Calu3 (cell line): Measurements from ENCODE around the gene WARS2. TPM values are rescaled to one million over a fixed set of nuclear protein-coding genes. Genes with fewer than 3 reads are reported as not detected.

ENCODE experiments used
- BruUV-seq: library from RNA; stranded (reverse); fragments of 400-500 nt; replicated peaks from 2 replicates; lab custom pipeline; 2021; lab: Mats Ljungman, UMichigan
- CTCF ChIA-PET: fragments of 300-600 bp; sonication (Branson Sonifier 250); formaldehyde crosslinking; loops from one replicate; lab custom pipeline; 2022; ENCODE audit warnings: antibody characterized with exemption; lab: Charles Lee
- DNase-seq: peaks from one replicate; pipeline ENCODE4 v3.0.0; 2022
- H3K27ac Mint-ChIP-seq: one replicate; pipeline ENCODE4 v1.8.0; 2022; ENCODE audit warnings: mixed read lengths; ENCODE audit not compliant: unreplicated experiment
- H3K27me3 Mint-ChIP-seq: one replicate; pipeline ENCODE4 v1.8.0; 2022; ENCODE audit warnings: mixed read lengths; ENCODE audit not compliant: unreplicated experiment
- H3K36me3 Mint-ChIP-seq: one replicate; pipeline ENCODE4 v1.8.0; 2022; ENCODE audit warnings: mild to moderate bottlenecking, moderate library complexity, mixed read lengths; ENCODE audit not compliant: insufficient read depth, unreplicated experiment
- H3K4me1 Mint-ChIP-seq: one replicate; pipeline ENCODE4 v1.8.0; 2022; ENCODE audit warnings: mild to moderate bottlenecking, low read depth, mixed read lengths; ENCODE audit not compliant: unreplicated experiment
- H3K4me3 Mint-ChIP-seq: one replicate; pipeline ENCODE4 v1.8.0; 2022; ENCODE audit warnings: mild to moderate bottlenecking, low read depth, moderate library complexity, mixed read lengths; ENCODE audit not compliant: unreplicated experiment
- H3K9me3 Mint-ChIP-seq: one replicate; pipeline ENCODE4 v1.8.0; 2022; ENCODE audit warnings: low read depth, mixed read lengths; ENCODE audit not compliant: unreplicated experiment
- intact Hi-C: fragments of 100-400 bp; cut with micrococcal nuclease; formaldehyde crosslinking; loops from one replicate; pipeline ENCODE4 v1.10.0; 2022; ENCODE audit not compliant: unreplicated experiment
- total RNA-seq: library from RNA; stranded (reverse); gene quantifications from 2 replicates; pipeline ENCODE4 v1.2.3, GENCODE V29; 2022
- TF ChIP-seq, protein P1 (sequence below): fragments of 200-600 bp; IDR thresholded peaks from one replicate; pipeline ENCODE4 v1.8.0; 2022; ENCODE audit warnings: antibody characterized with exemption; ENCODE audit not compliant: unreplicated experiment

WARS2 gene
- total RNA-seq, 1 experiment from 2014 or later: 7.8 TPM

GRCh38 chr1:119007670-119008482 lies 132.6 kb downstream of the WARS2 start:
- TF ChIP-seq, protein P1, sequence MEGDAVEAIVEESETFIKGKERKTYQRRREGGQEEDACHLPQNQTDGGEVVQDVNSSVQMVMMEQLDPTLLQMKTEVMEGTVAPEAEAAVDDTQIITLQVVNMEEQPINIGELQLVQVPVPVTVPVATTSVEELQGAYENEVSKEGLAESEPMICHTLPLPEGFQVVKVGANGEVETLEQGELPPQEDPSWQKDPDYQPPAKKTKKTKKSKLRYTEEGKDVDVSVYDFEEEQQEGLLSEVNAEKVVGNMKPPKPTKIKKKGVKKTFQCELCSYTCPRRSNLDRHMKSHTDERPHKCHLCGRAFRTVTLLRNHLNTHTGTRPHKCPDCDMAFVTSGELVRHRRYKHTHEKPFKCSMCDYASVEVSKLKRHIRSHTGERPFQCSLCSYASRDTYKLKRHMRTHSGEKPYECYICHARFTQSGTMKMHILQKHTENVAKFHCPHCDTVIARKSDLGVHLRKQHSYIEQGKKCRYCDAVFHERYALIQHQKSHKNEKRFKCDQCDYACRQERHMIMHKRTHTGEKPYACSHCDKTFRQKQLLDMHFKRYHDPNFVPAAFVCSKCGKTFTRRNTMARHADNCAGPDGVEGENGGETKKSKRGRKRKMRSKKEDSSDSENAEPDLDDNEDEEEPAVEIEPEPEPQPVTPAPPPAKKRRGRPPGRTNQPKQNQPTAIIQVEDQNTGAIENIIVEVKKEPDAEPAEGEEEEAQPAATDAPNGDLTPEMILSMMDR: no peak
- peaks cover 2% of the 10 kb centered on the region for H3K9me3 Mint-ChIP-seq
- peak overlapping the region; percentile 70 for H3K4me3 Mint-ChIP-seq
- H3K27me3 Mint-ChIP-seq: peaks cover 35% of the 10 kb centered on the region
- intact Hi-C loops: loop anchor here (2.0 to 5.0 kb wide), 3 partner anchors 181 to 931 kb away; no protein-coding TSS in a partner anchor
- no peak for DNase-seq
- H3K27ac Mint-ChIP-seq: peak overlapping the region; percentile 72
- CTCF ChIA-PET: interaction anchor here (0.6 to 1.3 kb wide), 3 partner anchors 427 to 784 kb away, joined by 4 to 6 read pairs (median 6); no protein-coding TSS in a partner anchor
- peaks cover 25% of the 10 kb centered on the region for H3K4me1 Mint-ChIP-seq
- no TSS peak for BruUV-seq
- H3K36me3 Mint-ChIP-seq: peaks cover 10% of the 10 kb centered on the region

DNA sequence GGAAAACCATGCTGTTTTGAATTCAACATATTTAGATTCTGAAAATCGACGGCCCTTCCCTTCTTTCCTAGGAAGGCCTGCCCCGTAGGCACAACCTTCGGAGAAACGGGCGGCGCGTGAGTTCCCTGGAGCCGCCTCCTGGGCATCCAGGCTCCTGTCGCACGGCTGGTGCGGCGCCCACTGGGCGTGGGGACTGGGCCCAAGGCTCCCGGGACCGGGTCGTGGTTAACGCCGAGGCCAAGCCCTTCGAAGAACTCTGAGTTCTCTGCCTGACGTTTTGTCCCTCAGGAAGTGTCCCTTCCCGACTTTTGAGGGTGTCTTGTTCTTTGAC lies 133.1 kb downstream of the WARS2 start:
- DNase-seq: no peak
- CTCF ChIA-PET: no interaction called here
- H3K4me1 Mint-ChIP-seq: peaks cover 24% of the 10 kb centered on the region
- H3K36me3 Mint-ChIP-seq: peaks cover 11% of the 10 kb centered on the region
- no peaks in the 10 kb centered on the region for H3K9me3 Mint-ChIP-seq
- TF ChIP-seq, protein P1: no peak
- peaks cover 35% of the 10 kb centered on the region for H3K27me3 Mint-ChIP-seq
- BruUV-seq: no TSS peak
- no peak overlapping the region for H3K4me3 Mint-ChIP-seq
- H3K27ac Mint-ChIP-seq: no peak overlapping the region
- intact Hi-C loops: loop anchor here (5.0 kb wide), 2 partner anchors 180 to 930 kb away; no protein-coding TSS in a partner anchor

- CTCF ChIA-PET: no interaction called here
- no peak for DNase-seq
- H3K27ac Mint-ChIP-seq: no peak overlapping the region
- H3K4me3 Mint-ChIP-seq: peak overlapping the region; percentile 46
- peaks cover 35% of the 10 kb centered on the region for H3K27me3 Mint-ChIP-seq
- intact Hi-C loops: loop anchor here (5.0 kb wide), 2 partner anchors 179 to 929 kb away; no protein-coding TSS in a partner anchor
- H3K9me3 Mint-ChIP-seq: no peaks in the 10 kb centered on the region
- peaks cover 27% of the 10 kb centered on the region for H3K4me1 Mint-ChIP-seq
- peaks cover 17% of the 10 kb centered on the region for H3K36me3 Mint-ChIP-seq
- TF ChIP-seq, protein P1: no peak
- no TSS peak for BruUV-seq
Measured at GRCh38 chr1:119006406-119007279, 133.8 kb downstream of the WARS2 start.

GRCh38 chr1:119005724-119006405 lies 134.6 kb downstream of the WARS2 start:
- no TSS peak for BruUV-seq
- H3K27me3 Mint-ChIP-seq: peaks cover 35% of the 10 kb centered on the region
- peaks cover 25% of the 10 kb centered on the region for H3K36me3 Mint-ChIP-seq
- TF ChIP-seq, protein P1: no peak
- H3K9me3 Mint-ChIP-seq: no peaks in the 10 kb centered on the region
- peaks cover 29% of the 10 kb centered on the region for H3K4me1 Mint-ChIP-seq
- no peak overlapping the region for H3K4me3 Mint-ChIP-seq
- CTCF ChIA-PET: no interaction called here
- DNase-seq: no peak
- intact Hi-C loops: loop anchor here (5.0 kb wide), 2 partner anchors 179 to 929 kb away; no protein-coding TSS in a partner anchor
- H3K27ac Mint-ChIP-seq: no peak overlapping the region
